Stimulated activated CD8-positive, alpha-beta memory T cell treated with anti-CD3 and anti-CD28 coated beads, Interleukin-7, amount 100 ng/mL, for 1 hour (primary cell): ENCODE results near the gene TTC38.
A peak's percentile ranks its signal among the peaks of the same experiment; 100 is the strongest.

Experiments used
- DNase-seq, 2 donors: peaks; one replicate each; pipeline ENCODE4 v3.0.0-alpha.2; 2020; ENCODE audit warnings: low read depth in 2 of 2

TTC38 gene

DNA sequence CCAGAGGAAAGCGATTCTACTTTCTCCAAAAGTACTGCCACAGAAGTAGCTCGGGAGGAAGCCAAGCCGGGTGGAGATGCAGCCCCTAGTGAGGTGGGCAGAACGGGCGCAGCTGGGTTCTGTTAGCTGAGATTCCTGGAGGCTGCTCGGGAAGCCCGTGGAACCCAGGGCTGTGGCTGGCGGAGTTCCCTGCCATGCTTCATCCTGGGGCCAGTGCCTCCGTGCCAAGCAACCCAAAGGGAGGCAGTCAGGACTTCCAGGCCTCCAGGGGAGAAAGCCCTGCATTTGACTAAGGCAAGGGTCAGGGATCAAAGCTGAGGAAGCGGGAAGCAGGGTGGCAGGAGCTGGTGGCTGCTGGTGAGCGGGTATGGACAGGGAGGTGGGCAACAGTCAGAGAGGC, 61.0 kb downstream of the TTC38 start:
- no peak for DNase-seq

DNA sequence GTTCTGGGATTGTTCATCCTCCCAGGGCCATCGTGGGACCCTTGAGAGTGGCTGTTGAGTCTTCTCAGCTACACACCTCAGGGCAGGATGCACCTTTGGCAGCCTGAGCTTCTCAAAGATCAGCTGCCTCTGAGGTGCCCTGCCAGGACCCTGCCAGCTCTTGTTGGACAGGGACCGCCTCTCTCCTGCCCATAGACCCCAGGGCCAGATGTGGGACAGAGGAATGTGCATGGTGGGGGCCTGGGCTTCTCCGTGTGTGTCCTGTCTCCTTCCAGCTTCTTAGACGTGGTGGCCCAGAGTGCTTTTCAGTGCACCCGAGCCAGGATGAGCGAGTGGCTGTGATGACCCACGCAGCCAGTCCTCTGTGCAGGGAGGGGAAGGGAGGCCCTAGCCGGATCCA, 61.8 kb downstream of the TTC38 start:
- DNase-seq: no peak

DNA sequence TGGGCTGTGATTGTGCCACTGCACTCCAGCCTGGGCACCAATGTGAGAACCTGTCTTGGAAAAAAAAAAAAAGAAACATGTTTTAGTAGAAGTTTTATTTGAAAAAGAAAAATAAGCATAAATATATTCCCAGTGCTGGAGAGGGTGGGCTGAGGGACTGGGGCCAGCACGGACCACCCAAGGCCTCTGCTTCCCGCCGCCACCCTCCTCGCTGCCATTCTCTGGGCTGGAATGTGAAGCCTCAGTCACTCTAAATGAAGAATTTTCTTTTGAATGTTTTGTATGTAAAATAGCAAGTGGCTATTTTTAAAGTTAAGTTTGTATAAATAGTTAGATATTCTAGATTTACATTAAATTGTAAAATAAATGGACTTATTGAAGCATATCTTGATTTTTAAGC, 62.6 kb downstream of the TTC38 start:
- no peak for DNase-seq

DNA sequence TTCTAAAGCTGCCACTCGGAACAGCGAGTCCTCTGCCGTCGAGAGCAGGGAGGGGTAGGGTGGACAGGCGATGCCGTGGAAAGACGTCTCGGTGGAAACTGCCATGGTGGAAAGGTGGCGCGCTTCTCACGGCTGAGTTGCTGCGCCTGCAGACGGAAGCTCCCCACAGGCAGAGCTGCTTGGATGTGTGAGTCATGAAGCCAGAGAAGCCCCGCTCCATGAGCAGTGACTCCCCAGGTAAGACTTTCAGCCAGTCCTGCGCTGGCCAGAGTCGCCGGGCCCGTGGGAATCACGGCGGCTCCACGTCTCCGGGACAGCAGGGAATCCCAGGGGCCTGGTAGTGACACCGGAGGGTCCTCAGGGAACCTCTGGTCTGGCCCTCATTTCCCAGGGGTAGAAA, 63.7 kb downstream of the TTC38 start:
- no peak for DNase-seq

DNA sequence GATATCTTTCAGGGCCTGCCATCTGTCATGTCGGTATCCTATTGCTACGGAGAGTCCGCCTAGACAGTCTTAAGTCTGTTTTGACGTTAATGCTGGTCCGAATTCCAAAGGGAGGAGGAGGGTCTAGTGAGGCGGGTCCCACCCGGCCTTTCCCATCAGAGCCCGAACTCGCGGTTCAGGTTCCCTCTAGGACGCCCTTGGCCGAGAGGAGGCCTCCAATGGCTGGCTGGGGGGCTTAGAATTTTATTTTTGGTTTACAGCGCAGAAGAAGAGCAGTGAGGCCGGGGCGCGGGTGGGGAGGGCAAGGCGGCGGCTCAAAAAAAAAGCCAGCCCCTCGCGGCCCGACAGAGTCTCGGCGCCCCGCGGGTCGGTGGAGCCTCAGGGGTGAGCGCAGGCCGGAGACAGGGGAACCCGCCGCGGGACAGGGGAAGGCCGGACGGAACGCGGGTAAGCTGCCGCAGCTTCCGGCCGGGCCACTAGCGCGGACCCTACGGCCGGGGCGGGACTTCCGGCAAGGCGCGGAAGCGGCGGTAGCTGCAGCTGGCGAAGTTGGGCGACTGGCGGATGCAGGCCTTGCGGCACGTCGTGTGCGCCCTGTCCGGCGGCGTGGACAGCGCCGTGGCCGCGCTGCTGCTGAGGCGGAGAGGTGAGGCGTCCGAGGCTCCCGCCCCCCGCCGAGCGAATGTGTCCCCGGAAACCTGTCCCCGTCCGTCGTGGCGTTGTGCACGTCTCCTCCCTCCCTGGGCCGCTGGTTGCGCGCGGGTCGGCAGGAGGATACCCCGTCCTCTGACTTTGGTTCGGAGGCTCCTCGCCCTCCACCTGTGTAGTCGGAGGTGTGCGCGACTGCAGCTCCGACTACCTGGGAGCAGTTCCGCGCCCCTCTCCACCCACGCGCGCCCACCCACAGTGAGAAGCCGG, 67.7 kb downstream of the TTC38 start, which contains the start of gene TRMU:
Gene TRMU, plus strand, starts transcription at position 514 of the 918 bp plus-strand sequence. Its CDS starts 51 bp downstream, at position 565.
- DNase-seq: peak; percentile 47 to 48

DNA sequence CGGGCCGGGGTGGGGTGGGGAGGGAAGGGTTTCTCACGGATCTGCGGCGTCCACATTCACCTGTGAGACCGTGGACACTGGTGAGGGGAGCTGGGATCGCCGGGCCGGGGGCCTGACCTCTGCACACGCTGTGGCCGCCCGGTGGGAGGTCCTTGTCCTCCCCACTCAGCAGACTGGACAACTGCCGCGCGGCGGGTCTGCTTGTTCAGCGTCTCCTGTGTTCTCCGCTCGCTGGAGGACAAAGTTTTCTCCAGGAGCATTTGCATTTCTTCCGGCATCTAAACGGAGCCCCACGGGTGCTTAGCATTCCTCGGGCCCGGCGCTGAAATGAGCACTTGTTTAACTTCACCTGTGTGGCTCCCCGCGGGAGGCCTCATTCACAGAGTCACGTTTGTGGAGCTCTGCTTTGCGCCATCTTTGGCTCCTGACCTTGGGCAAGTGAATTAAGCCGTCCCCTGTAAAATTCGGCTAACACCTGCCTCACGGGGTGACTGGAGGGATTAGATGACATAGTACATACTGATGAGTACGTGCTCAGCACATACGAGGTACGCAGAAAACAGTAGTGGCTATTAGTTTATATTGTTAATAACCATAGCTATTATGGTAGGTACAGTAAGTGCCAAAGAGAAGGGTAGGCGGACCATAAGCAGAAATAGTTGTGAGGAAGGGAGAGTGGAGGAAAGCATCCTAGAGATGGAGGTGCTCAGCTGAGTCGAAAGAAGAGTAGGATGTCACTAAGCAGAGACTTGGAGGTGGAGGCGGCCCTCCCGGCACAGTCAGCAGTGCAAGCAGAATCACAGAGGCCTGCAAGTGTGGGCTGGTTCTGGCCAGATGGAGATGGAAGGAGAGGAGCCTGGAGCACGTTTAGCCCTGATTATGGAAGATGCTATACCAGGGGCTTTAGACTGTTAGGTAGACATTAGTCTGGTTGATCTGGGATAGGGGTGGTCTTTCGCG, 68.6 kb downstream of the TTC38 start:
- no peak for DNase-seq

DNA sequence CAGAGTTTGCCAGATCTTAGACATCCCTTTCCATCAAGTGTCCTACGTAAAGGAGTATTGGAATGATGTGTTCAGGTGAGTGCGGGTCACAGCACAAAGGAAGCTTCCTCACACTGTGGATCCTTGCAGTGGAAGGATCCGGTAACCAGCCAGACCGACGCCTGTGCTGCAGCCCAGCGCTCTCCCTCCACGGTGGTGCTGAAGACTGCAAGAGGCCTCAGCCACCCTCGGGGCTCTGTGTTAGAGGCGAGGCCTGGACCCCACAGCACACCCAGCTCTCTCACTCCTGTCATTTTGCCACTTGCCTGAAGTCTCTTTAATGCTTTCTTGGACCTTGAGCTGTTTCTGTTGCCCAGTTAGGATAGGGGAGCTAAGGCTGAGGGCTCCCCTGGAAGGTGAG, 70.1 kb downstream of the TTC38 start:
- no peak for DNase-seq

DNA sequence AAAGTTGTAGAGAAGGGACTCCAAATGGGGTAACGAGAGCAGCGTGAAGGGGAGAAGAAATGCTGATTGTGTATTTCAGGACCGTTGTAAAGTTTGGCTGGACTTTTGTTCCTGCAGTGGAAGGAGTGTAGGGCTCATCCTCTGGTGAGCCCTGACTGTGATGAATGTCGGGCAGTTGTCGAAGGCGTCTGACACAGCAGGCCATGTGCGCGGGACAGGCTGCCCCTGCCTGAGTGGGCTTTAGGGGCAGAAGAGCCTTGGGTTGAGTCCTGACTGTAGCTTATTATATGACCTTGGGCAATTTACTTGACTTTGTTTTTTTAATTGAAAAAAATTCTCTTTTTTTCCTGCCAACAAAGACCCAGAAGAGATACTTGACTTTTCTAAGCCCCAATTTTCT, 70.8 kb downstream of the TTC38 start:
- DNase-seq: no peak

DNA sequence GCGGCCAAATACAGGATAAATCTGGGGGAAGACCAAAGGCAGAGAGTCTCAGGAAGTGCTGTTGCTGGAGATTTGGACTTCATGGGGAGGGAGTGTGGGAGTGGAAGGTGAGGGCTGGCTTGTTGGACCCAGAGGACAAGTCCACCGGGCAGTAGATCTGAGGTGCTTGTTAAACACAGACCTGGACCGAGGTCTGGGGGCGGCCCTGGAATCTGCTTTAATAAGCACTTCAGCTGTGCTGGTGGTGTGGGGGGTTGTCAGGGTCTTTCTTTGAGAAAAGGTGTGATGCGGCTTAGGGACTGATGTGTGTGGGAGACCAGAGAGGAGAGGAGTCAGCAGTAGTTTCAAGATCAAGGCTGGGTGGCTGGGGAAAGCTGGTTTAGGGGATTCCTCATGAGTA, 72.1 kb downstream of the TTC38 start:
- no peak for DNase-seq

DNA sequence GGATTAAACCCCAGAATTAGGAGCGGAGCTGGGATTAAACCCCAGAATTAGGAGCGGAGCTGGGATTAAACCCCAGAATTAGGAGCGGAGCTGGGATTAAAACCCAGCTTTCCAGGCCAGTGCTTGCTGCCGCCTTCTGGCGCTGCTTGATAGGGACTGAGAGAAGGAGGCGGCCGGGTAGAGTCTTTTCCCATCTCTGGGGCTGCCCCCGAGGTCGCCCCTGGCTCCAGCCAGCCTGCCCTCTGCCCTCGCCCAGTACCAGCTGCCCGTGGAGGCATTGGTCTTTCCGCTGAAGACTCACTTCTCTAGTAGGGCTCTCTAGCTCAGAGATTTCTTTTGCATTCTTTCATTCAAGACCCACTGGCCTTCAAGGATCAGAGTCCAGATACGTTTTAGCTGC, 72.9 kb downstream of the TTC38 start:
- DNase-seq: no peak
